Measurements from ENCODE around the gene ASB5.
A peak's percentile ranks its signal among the peaks of the same experiment; 100 is the strongest.

ASB5 gene

GRCh38 chr4:176241703-176242102, 27.3 kb downstream of the ASB5 start:
- no peak for DNase-seq (ENCODE audit: low read depth, low spot score)
- ChIA-PET POLR2A (no interaction called here), CTCF (interaction anchor here (1.0 kb wide), 1 partner anchor 15 kb away, joined by 3 read pairs; no protein-coding TSS in a partner anchor)
- TF ChIP-seq, protein P1, sequence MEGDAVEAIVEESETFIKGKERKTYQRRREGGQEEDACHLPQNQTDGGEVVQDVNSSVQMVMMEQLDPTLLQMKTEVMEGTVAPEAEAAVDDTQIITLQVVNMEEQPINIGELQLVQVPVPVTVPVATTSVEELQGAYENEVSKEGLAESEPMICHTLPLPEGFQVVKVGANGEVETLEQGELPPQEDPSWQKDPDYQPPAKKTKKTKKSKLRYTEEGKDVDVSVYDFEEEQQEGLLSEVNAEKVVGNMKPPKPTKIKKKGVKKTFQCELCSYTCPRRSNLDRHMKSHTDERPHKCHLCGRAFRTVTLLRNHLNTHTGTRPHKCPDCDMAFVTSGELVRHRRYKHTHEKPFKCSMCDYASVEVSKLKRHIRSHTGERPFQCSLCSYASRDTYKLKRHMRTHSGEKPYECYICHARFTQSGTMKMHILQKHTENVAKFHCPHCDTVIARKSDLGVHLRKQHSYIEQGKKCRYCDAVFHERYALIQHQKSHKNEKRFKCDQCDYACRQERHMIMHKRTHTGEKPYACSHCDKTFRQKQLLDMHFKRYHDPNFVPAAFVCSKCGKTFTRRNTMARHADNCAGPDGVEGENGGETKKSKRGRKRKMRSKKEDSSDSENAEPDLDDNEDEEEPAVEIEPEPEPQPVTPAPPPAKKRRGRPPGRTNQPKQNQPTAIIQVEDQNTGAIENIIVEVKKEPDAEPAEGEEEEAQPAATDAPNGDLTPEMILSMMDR (IDR thresholded peaks at IDR 0.05; ENCODE audit: insufficient read depth, low read length, missing control alignments): no peak
- H3K4me3 ChIP-seq (ENCODE audit: low read depth, low read length): no peak overlapping the region

- ChIA-PET POLR2A (interaction anchor here (0.6 to 1.7 kb wide), 3 partner anchors 21 to 86 kb away, joined by 3 to 9 read pairs (median 6); no protein-coding TSS in a partner anchor), CTCF (interaction anchor here (1.3 to 1.4 kb wide), 3 partner anchors 21 to 37 kb away, joined by 3 to 4 read pairs (median 3); no protein-coding TSS in a partner anchor)
- TF ChIP-seq, protein P1 (IDR thresholded peaks at IDR 0.05; ENCODE audit: insufficient read depth, low read length, missing control alignments): no peak
- no peak overlapping the region for H3K4me3 ChIP-seq (ENCODE audit: low read depth, low read length)
- no peak for DNase-seq (ENCODE audit: low read depth, low spot score)
Observed at GRCh38 chr4:176238826-176239225, 30.2 kb downstream of the ASB5 start.

- ChIA-PET CTCF (interaction anchor here (1.0 to 1.4 kb wide), 4 partner anchors 19 to 37 kb away, joined by 3 to 4 read pairs (median 3); no protein-coding TSS in a partner anchor), POLR2A (interaction anchor here (0.6 to 1.7 kb wide), 6 partner anchors 21 to 1206 kb away, joined by 3 to 9 read pairs (median 3); no protein-coding TSS in a partner anchor)
- TF ChIP-seq, protein P1 (IDR thresholded peaks at IDR 0.05; ENCODE audit: insufficient read depth, low read length, missing control alignments): no peak
- H3K4me3 ChIP-seq (ENCODE audit: low read depth, low read length): no peak overlapping the region
- DNase-seq (ENCODE audit: low read depth, low spot score): peak; percentile 97
Observed at GRCh38 chr4:176238157-176238610, 30.8 kb downstream of the ASB5 start.

GRCh38 chr4:176236946-176237345, 32.1 kb downstream of the ASB5 start:
- POLR2A ChIA-PET: no interaction called here
- TF ChIP-seq, protein P1 (IDR thresholded peaks at IDR 0.05; ENCODE audit: insufficient read depth, low read length, missing control alignments): no peak
- no peak overlapping the region for H3K4me3 ChIP-seq (ENCODE audit: low read depth, low read length)
- CTCF ChIA-PET: no interaction called here
- no peak for DNase-seq (ENCODE audit: low read depth, low spot score)

DNA sequence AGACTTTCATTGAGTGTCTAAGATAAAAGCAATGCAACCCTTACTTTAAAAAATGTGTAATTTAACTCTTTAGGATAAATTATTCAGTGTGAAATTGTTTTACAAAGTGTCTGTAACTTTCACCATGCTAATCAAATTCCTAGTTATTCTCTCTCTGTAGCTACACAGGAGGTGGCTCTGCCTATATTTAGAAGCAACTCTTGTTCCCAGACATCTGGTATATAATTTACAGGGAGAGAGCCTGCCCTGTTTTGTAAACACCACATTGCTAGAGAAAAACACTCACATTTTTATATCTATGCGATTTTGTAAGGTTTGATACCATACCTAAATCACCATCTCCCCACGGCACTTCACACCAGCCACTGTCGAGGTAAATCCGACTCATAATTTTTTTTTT, 38.2 kb downstream of the ASB5 start:
- no peak for DNase-seq (ENCODE audit: low read depth, low spot score)
- TF ChIP-seq, protein P1 (IDR thresholded peaks at IDR 0.05; ENCODE audit: insufficient read depth, low read length, missing control alignments): no peak
- H3K4me3 ChIP-seq (ENCODE audit: low read depth, low read length): no peak overlapping the region
- CTCF ChIA-PET: no interaction called here
- POLR2A ChIA-PET: no interaction called here

GRCh38 chr4:176229645-176230044, 39.4 kb downstream of the ASB5 start:
- ChIA-PET POLR2A (no interaction called here), CTCF (interaction anchor here (1.1 kb wide), 1 partner anchor 8 kb away, joined by 3 read pairs; no protein-coding TSS in a partner anchor)
- no peak overlapping the region for H3K4me3 ChIP-seq (ENCODE audit: low read depth, low read length)
- TF ChIP-seq, protein P1 (IDR thresholded peaks at IDR 0.05; ENCODE audit: insufficient read depth, low read length, missing control alignments): no peak
- DNase-seq (ENCODE audit: low read depth, low spot score): no peak
